ENCODE results near the gene XPO4.
"Not testable (repeated sequence)": the region's sequence is repeated elsewhere in the genome, so short reads cannot be mapped to it uniquely, and the experiment has no call there.

Gene XPO4

DNA sequence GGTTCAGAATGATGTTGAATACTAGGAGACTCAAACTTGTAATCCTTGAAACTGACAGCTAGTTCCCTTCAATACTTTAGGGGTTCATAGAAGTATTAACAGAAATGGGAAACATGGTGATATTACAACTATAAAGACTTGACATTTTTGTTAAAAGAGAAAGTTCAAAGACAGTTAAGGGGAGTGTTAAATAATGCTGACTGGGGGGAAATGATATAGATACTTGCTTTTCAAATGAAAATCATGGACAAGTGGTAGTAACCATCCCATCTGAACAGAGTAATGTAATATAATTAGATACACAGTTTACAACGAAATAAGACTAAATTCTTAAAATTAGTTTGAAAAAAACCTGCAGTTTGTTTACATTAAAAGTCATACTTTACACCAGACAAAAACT is 122.2 kb downstream of the XPO4 start:
- no peak for DNase-seq

DNA sequence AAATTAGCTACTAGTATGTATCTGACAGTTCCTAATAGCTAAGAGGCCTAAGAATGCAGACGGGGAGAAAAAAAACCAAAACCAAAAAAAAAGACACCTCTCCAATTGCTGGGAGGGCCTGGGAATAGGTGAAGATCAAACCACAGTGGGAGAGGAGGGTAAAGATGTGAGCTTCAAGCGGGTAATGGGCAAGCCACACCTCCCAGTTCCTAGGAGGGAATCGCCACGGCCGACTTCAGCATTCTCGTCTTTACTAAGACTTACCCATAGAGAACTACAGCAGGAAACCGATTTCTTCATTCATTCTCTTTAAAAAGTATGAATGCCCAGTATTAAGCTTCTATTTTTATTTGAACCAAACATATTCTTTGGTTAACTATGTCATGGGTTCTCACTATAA is 123.1 kb downstream of the XPO4 start:
- DNase-seq, result no peak

DNA sequence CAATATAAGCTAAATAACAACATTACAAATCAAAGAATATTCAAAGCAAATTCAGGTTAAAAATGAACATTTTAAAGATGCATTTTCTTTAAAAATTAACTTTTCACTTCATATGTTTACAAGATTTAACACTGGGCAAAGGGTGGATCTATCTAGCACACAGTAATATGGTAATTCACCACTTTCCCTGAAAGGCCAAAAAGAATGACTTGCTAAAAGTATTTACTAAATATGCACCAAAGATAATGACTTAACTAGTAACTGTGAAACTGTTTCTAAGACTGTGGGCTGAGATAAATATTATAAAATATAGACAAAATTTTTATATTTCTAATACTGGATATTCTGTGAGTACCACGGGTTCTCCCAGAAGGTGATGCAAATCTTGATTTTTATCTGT is 124.2 kb downstream of the XPO4 start:
- DNase-seq, result no peak

DNA sequence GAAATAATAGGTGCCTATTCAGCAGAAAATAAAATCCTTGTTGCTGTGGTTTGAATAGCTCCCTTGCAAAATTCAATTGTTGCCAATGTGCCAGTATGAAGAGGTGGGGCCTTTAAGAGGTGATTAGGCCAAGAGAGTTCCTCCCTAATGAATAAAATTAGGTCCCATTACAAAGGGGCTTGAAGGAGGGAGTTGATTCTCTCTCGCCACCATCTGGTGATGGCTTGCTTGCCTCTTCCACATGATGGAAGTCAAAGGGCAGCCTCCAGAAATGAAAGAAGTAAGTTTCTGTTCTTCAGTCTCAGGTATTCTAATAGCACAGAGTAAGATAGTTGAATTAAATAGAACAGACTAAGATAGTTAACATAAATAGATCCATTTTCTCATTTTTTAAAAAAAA is 125.8 kb downstream of the XPO4 start:
- no peak for DNase-seq

DNA sequence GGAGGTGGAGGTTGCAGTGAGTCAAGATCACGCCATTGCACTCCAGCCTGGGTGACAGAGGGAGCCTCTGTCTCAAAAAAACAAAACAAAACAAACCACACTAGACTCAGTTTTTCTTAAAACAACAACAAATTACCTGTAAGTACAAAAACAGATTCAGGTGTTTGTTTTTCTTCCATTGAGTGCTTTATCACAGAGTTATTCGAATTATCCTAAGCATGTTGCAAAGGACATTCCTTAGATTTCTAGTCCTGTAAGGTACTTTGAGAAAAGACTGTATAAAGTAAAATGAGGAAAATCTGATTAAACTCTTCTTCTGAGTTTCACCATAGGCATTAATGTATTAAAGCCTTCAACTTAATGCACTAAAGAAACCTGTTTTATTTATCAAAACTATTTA is 126.6 kb downstream of the XPO4 start:
- no peak for DNase-seq

DNA sequence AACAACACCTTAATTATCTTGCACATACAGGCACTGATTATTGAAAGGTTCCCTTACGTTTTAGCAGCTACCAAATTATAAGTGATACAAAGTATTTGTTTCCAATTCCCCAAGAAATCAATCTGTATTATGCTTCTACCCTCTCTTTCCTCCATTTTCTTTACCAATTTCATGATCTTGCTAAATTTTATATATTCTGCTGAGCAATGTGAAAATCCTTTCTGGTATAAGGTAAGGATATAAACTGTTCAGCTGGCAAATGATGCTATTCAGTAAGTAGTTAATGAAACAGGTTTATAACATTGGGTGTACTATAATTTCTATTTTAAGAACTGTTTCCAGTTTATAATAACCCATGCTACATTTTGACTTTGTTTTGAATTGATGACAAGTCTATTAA is 127.8 kb downstream of the XPO4 start:
- no peak for DNase-seq

DNA sequence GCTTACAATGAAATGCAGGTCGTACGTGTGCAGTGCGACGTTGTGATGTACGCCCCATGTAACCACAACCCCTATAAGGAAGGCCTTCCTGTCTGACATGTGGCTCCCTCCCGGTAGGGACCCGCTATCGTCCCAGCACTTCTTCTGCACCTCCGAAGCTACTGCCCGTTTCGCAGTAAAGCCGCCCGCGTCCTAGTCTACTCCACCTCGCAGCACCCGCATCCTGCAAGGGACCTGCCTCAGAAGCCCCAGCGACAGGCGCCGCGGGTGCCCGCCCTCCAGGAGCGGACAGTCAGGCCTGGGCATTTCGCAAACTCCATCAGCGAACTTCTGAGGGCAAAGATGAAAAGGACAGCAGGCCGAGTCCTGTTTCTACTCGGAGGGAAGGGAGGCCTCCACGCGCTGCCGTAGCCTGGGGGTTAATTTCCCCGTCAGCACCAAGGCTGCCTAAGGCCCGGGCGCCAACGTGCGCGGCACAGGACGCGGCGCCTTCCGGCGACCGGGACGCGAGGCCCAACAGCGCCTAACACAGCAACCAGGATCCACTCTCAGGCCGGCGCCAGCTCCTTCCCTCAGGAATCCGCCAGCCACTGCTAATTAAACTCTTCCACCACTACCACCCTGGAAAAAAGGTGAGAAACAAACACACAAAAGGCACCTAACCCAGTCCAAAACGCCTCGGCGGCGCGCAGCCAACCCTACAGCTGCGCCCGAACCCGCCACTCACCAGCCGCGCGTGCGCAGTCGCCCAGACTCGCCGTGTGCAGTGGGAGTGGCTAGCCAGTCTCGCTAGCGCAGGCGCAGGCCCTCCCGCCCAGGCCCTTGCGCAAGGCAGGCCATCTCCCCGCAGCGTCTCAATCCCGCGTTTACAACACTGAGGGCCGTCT is 129.1 kb downstream of the XPO4 start, which contains the start of gene EEF1AKMT1:
Gene EEF1AKMT1, minus strand, starts transcription at position 768 of the 887 bp plus-strand sequence. CDS start 16,363 bp downstream, outside the sequence.
- DNase-seq, result peak; percentile 90

DNA sequence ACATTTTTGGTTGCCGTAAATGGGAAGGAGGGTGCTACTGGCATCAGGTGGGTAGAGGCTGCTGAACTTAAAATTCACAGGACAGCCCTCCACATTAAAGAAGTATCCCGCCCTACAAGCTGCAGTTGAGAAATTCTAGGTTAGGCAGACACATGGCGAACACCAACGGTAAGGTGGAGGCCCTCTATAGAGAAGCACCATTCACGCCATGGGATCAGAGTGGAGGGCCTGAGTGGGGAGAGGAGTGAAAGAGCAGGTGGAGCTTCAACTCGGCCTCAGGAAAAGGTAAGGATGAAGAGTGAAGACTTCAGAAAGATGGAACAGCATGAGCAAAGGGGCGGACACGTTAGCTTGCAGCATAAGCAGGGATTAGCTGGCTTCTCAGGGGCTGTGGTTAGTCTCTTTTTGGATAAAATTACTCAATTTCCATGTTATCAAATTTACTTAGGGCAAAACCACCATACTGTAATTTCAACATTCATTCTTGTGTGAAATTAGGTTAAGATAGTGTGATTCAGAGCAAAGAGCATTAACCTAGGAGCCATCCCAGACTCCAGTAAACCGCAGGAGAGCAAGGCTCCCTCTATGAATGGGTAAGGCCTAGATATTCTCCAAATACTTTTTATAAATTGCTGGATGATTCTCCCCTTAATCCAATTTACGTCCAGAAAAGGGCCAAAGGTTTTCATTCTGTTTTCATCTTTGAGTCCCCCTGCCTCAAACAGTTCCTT is 130.0 kb downstream of the XPO4 start:
- no peak for DNase-seq

DNA sequence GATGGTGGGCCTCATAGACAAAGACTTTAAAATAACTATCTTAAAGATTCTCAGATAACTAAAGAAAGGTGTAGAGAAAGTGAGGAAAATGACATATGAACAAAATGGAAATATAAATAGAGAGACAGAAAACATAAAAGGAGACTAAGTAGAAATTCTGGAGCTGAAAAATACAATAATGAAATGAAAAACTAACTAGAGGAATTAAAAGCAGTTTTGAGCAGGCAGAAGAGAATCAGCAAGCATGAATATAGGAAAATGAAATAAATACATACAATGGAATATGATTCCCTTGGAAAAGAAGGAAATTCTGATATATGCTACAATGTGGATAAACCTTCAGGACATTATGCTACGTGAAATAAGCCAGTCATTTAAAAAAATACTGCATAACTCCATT is 132.7 kb downstream of the XPO4 start:
- no peak for DNase-seq

DNA sequence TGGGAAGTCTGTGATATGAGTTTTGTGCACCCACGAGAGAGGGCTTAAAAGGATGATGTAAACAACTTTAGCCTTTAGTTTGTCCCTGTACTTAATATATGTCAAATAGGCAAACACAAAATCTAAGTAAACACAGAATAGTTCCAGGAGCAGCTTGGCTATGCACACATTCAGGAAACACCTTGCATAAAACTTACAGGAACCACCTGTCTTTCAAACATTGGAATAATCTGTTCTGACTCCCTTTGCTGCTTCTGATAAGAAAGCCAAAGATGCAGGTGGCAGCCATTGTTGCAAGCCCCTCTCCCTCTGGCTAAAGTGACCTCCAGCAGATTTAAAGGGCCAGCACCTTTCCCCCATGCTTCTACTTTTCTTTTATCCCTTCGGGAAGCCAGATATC is 133.5 kb downstream of the XPO4 start:
- DNase-seq, result no peak

DNA sequence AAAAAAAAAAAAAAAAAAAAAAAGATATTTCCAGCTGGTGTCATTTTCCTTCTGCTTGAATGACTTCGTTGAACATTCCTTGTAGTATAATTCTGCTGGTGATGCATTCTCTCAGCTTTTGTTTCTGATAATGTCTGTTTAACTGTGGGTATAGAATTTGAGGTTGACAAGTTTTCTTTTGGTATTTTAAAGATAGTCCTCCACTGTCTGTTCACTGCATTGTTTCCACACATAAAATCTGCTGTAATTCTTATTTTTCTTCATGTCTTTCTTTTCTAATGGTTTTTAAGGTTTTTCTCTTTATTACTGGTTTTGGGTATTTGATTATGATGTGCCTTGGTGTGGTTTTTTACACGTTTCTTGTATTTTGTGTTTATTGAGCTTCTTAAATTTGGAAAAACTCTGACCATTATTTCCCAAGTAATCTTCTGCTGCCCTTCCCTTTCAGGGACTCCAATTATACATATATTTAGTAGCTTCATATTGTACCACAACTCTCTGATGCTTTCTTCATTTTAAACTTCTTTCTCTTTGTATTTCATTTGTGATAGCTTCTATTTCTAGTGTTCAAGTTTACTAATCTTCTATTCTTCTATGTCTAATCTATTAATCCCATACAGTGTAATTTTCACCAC is 135.1 kb downstream of the XPO4 start:
- no peak for DNase-seq

DNA sequence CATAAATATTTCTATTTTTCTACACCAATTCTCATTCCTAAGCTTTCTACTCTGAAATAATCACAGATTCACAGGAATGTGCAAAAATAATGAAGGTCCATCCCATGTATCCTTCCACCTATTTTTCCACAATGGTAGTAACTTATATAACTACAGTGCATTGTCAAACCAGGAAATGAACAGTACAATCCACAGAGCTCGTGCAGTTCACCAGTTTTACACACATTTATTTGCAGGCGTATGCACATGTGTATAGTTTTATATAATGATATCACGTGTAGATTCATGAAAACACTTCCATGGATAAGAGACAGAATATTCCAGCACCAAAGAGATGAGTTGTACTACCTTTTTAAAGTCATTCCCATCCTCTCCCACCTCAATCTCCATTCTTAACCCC is 141.7 kb downstream of the XPO4 start:
- no peak for DNase-seq

DNA sequence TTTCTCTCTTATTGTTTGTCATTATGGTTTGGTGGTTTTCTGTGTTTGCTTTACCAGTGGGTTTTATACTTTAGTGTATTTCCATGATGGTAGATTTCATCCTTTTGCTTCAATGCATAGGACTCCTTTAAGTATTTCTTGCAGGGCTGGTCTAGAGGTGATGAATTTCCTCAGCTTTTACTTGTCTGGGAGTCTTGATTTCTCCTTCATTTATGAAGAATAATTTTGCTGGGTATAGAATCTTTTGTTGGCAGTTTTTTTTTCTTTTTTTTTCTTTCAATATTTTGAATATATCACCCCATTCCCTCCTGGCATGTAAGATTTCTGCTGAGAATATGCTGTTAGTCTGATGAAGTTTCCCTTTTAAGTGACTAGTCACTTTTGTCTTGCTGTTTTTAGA is 148.5 kb downstream of the XPO4 start:
- DNase-seq, result no peak

DNA sequence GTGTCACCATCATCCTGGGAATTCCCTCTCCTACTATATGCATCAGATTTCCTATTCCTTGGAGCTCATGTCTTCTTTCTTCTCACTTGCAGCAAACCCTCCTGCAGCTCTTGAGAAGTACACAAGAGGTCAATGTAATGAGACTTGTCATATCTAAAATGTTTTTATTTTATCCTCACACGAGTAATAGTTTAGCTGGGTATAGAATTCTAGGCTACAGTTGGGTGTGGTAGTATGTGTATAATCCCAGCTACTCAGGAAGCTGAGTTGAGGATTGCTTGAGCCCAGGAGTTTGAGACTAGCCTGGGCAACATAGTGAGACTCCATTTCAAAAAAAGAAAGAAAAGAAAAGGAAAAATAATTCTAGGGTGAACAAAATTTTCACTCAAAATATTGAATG is 153.2 kb downstream of the XPO4 start:
- DNase-seq, result no peak

DNA sequence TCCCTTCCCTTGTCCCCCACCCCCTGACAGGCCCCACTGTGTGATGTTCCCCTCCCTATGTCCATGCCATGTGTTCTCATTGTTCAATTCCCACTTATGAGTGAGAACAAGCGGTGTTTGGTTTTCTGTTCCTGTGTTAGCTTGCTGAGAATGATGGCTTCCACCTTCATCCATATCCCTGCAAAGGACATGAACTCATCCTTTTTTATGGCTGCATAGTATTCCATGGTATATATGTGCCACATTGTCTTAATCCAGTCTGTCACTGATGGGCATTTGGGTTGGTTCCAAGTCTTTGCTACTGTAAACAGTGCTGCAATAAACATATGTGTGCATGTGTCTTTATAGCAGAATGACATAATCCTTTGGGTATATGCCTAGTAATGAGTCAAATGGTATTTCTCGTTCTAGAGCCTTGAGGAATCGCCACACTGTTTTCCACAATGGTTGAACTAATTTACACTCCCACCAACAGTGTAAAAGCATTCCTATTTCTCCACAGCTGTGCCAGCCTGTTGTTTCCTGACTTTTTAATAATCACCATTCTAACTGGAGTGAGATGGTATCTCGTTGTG is 158.6 kb downstream of the XPO4 start:
- not testable (repeated sequence) for DNase-seq

DNA sequence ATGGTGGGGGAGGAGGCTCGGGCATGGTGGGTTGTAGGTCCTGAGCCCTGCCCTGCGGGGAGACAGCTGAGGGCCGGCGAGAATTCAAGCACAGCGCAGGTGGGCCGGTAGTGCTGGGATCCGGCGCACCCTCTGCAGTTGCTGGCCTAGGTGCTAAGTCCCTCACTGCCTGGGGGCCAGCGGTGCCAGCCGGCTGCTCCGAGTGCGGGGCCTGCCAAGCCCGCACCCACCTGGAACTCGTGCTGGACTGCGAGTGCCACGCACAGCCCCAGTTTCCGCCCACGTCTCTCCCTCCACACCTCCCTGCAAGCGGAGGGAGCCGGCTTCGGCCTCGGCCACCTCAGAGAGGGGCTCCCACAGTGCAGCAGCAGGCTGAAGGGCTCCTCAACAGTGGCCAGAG is 162.5 kb downstream of the XPO4 start:
- DNase-seq, result no peak

DNA sequence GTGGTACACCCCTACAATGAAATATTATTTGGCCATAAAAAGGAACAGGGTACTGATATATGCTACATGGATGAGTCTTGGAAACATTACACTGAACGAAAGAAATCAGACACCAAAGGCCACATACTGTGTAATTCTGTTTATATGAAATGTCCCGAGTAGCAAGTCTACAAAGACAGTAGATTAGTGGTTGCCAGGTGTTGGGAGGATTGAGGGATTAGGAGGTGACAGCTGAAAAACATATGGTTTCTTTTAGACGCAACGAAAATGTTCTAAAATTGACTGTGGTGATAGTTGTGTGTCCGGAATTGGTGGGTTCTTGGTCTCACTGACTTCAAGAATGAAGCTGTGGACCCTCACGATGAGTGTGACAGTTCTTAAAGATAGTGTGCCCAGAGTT is 163.9 kb downstream of the XPO4 start:
- no peak for DNase-seq

DNA sequence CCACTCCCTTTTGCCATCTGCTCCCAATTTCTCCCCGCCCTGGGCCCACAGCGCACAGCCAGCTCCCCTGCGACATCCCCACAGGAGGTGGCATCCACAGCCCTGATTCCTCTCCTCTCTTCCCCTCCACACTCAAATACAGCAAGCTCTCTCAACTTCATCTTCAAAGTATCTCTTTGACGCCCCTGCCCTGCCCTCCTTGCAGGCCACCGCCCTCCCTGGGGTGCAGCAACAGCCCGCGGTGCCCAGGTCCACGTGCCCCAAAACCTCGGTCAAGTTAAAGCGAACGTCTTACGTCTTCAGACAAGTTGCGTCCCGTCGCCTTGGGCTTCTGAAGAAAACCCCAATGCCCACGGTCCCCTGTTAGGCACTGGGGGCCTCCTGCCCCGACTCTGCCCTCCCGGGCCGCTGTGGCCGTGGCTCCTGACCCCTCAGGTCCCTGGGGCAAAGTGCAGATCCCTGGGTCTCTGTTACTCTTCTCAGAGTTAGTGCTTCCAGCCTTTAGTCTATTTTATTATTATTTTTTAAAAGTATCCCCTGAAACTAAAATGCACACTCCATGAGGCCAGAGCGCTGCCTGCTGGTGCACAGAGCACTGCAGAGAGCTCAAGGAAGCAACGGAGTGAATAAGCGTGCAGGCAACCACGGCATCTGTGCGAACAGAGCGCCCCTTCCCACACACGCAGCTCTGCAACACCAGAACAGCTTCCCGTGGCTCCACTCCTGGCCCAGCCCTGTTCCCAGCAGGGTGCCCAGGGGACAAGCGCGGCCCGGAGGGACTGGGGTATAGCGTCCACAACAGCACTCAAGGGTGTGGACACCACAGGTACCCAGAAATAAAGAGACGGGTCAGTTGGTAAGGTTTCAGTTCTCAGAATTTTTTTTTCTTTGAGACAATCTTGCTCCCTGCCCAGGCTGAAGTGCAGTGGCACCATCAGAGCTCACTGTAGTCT is 172.6 kb downstream of the XPO4 start:
- no peak for DNase-seq

DNA sequence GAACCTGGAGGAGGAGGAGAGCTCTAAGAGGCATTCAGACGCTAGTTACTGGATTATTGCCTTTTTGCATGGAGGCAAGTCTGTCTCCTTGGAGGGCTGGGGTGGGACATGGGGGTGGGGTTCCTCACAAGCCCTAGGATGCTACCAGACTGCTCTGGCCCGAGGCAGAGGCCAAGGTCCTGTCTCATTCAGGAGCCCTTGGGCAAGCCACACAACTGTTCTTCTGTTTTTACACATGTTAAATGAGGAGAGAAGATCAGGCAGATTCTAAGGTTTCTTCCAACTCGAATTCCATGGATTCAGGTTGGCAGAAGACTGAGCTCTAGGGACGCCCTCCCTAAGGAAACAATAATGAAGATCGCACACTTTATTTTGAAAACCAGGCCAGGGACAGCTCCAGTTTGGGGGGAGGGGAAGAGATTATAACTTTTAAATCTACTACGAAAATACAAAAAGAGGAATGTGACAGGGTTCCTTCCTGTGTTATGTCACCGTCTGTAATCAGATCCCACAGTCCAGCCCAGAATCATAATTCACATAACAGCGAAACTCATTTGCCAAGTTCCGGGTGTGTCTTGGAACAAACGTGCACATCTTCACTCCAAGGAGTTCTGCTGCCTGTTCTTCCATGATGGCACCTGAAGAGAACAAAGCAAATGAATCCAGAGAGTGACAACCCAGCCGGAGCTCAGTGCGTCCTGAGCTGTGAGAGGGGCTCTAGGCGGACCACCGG is 173.8 kb downstream of the XPO4 start:
- no peak for DNase-seq

DNA sequence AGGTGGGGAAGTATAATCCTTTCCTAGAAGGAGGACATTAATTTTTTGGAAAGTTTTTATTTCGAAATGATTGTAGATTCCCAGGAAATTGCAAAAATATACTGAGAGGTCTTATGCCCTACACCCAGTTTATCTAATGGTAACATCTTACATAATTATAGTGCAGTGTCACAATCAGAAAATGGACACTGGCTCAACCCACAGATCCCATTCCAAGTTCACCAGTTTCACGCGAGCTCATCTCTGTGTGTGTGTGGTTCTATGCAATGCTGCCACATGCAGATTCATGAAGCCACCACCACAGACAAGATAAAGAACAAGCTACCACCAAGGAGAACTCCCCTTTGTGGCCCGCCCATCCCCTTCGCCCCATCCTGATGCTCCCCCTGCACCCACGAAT is 174.7 kb downstream of the XPO4 start:
- no peak for DNase-seq

All from activated effector memory CD4-positive, alpha-beta T cell treated with Interleukin-2 at 50 U/mL for 16 hours (primary cell).